AG04450 (cell line): ENCODE measurements around the gene SCUBE2. TPM values are rescaled to one million over a fixed set of nuclear protein-coding genes. Genes with fewer than 3 reads are reported as not detected.

ENCODE experiments used
- CTCF ChIA-PET: fragments of 300-600, 350-600 bp; formaldehyde crosslinking; extraction: SDS; loops from one replicate; lab custom pipeline; 2022; ENCODE audit warnings: antibody characterized with exemption, inconsistent platforms; lab: Charles Lee
- POLR2A ChIA-PET: fragments of 350-600 bp; formaldehyde crosslinking; extraction: SDS; loops from one replicate; lab custom pipeline; 2021; ENCODE audit warnings: antibody characterized with exemption, inconsistent platforms; lab: Yijun Ruan, JAX
- DNase-seq: peaks from one replicate; pipeline ENCODE4 v3.0.0-alpha.2; 2011; ENCODE audit warnings: low read depth, low spot score
- H3K27ac ChIP-seq: one replicate; pipeline ENCODE4 v1.5.1; 2012; ENCODE audit warnings: low read depth, low read length, control low read depth
- H3K27me3 ChIP-seq: one replicate; pipeline ENCODE4 v1.6.0; 2012; ENCODE audit warnings: low read length; ENCODE audit not compliant: control insufficient read depth, insufficient read depth
- H3K4me3 ChIP-seq: 2 replicates; pipeline ENCODE4 v1.5.1; 2011; ENCODE audit warnings: mild to moderate bottlenecking, low read depth, low read length, control low read depth
- H3K9me3 ChIP-seq: 2 replicates; pipeline ENCODE4 v1.5.1; 2012; ENCODE audit warnings: low read length; ENCODE audit not compliant: control insufficient read depth, insufficient read depth
- CTCF ChIP-seq: IDR thresholded peaks from 2 replicates; pipeline ENCODE4 v1.5.1; 2011; ENCODE audit warnings: low read depth, low read length, control low read depth, inconsistent platforms
- polyA plus RNA-seq: library from polyadenylated mRNA; depleted of rRNA; stranded (reverse); fragments of >200 nt; gene quantifications from 2 replicates; pipeline ENCODE4 v1.2.3, GENCODE V29; 2011

Gene SCUBE2
- polyA plus RNA-seq, 1 experiment, result 1.3 TPM

- Histone ChIP-seq H3K27me3 (no peaks in the 10 kb centered on the region), H3K9me3 (no peaks in the 10 kb centered on the region), H3K4me3 (no peak overlapping the region), H3K27ac (no peak overlapping the region)
- no peak for DNase-seq
- TF ChIP-seq CTCF, result no peak
- POLR2A ChIA-PET, result no interaction called here
- CTCF ChIA-PET, result interaction anchor here (3.2 kb wide), 1 partner anchor 10 kb away, joined by 29 read pairs; no protein-coding TSS in a partner anchor
These were observed 66.1 kb downstream of the SCUBE2 start for GRCh38 chr11:9025101-9025850.

DNA sequence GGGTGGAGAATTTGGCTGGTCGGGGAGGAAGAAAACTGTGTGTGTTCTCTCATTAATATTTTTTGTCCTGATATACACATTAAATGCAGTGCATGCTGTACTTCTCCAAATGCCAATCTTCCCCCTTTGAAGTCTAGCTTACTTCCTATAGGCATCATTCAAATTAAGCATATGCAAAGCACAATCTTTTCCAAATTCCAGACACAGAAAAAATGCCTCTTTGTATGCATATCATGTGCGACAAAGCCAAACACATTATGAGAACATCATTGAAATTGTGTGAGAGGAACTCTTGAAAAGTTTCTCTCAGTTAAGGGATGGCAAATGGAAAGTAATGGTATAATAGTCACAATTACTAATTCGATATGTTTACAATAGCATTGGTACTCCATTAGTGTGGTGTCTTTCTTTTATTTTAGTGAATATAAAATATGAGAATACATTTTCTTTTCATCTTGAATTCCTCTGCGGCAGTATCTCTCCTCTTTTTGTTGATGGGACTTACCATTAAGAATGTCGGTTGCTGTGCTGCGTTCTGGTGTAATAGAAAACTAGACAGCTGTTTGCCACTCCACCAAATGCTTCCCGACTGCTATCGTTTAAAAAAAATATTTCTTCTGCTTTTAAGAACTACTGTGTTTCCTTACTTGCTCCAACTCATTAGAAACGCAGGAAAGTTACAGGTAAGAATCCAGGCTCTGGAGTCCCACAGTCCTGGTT, 68.3 kb downstream of the SCUBE2 start:
- POLR2A ChIA-PET, result no interaction called here
- no peak overlapping the region for H3K27ac ChIP-seq
- TF ChIP-seq CTCF, result no peak
- H3K9me3 ChIP-seq, result no peaks in the 10 kb centered on the region
- CTCF ChIA-PET, result interaction anchor here (0.6 to 3.2 kb wide), 2 partner anchors 8 to 460 kb away, joined by 3 to 29 read pairs; no protein-coding TSS in a partner anchor
- no peak for DNase-seq
- H3K4me3 ChIP-seq, result no peak overlapping the region
- no peaks in the 10 kb centered on the region for H3K27me3 ChIP-seq

DNA sequence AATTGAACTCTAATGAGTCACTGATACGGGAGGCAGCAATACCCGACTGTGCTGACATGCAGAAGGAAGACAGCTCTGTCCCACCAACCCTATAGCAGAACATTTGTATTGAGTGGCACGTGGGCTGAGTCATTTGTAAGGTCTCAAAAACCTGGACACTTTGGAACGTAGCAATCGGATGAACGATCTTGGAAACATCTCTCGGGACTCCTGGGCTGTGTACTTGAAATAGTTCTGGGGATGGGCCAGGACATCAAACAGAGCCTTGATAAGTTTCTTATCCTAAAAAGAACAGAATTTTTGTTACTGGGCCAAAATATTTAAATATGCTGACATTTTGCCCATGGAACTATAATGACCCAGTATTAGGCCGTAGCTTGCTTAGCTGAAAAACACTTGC, 70.5 kb downstream of the SCUBE2 start:
- Histone ChIP-seq H3K27me3 (no peaks in the 10 kb centered on the region), H3K9me3 (no peaks in the 10 kb centered on the region), H3K27ac (no peak overlapping the region), H3K4me3 (no peak overlapping the region)
- TF ChIP-seq CTCF, result no peak
- ChIA-PET CTCF (no interaction called here), POLR2A (no interaction called here)
- DNase-seq, result no peak

DNA sequence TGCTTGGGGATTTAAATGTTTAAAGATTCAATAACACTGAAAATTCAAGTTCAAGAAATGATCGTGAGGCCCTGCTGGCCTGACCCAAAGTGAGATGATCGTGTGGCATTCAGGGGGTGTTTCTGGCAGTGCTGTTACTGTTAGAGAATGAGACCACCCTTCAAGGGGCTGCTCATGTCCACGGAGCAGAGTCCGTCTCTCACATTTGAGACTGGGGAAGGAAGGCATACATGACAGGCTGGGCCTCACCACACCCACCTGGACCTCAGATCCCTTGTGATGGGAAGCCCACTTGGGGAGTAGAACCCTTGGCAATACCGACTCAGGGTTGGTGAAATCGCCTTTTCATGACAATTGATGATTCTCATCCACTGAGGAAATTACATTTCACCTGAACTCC, 71.5 kb downstream of the SCUBE2 start:
- Histone ChIP-seq H3K9me3 (no peaks in the 10 kb centered on the region), H3K27ac (no peak overlapping the region), H3K27me3 (no peaks in the 10 kb centered on the region), H3K4me3 (no peak overlapping the region)
- CTCF ChIA-PET, result interaction anchor here (3.3 kb wide), 1 partner anchor 118 kb away, joined by 22 read pairs; no protein-coding TSS in a partner anchor
- DNase-seq, result no peak
- TF ChIP-seq CTCF, result no peak
- POLR2A ChIA-PET, result no interaction called here

GRCh38 chr11:9017773-9018172, 73.6 kb downstream of the SCUBE2 start:
- H3K27me3 ChIP-seq, result no peaks in the 10 kb centered on the region
- H3K4me3 ChIP-seq, result no peak overlapping the region
- CTCF ChIA-PET, result interaction anchor here (3.3 kb wide), 2 partner anchors 120 to 489 kb away, joined by 22 to 25 read pairs; no protein-coding TSS in a partner anchor
- no peak overlapping the region for H3K27ac ChIP-seq
- TF ChIP-seq CTCF, result no peak
- POLR2A ChIA-PET, result no interaction called here
- no peak for DNase-seq
- no peaks in the 10 kb centered on the region for H3K9me3 ChIP-seq
